GM19452 (cell line): Measurements from ENCODE around the gene ARSG.
"Not testable (repeated sequence)": the region's sequence is repeated elsewhere in the genome, so short reads cannot be mapped to it uniquely, and the experiment has no call there.

Source experiments
- ATAC-seq: cut with Tn5 transposase; IDR thresholded peaks from one replicate; pipeline ENCODE4 v1.9.1; 2021; ENCODE audit not compliant: unreplicated experiment

ARSG gene

DNA sequence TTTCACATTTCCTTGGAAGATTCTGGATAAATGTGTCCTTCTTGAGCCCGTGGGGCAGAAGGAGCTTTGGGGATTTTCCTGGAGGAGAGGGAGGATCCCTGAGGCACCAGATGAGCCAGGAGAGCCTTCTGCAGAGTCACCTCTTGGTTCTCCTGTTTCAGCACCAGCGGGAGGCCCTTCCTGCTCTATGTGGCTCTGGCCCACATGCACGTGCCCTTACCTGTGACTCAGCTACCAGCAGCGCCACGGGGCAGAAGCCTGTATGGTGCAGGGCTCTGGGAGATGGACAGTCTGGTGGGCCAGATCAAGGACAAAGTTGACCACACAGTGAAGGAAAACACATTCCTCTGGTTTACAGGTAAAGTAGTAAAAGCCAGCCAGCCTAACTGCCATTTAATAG lies 77.1 kb downstream of the ARSG start:
- no peak for ATAC-seq

- no peak for ATAC-seq
Observed at GRCh38 chr17:68375566-68375965, 84.3 kb downstream of the ARSG start.

DNA sequence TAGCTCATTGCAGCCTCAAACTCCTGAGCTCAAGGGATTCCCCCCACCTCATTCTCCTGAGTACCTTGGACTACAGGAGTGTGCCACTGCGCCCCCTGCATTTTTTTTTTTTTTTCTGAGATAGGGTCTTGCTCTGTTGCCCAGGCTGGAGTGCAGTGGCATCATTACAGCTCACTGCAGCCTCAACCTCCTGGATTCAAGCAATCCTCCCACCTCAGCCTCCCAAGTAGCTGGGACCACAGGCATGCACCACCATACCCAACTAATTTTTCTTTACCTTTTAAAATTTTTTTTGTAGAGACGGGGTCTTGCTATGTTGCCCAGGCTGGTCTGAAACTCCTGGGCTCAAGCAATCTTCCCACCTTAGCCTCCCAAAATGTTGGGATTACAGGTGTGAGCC lies 84.9 kb downstream of the ARSG start:
- ATAC-seq = not testable (repeated sequence)

GRCh38 chr17:68377771-68378267 lies 86.5 kb downstream of the ARSG start:
- no peak for ATAC-seq

DNA sequence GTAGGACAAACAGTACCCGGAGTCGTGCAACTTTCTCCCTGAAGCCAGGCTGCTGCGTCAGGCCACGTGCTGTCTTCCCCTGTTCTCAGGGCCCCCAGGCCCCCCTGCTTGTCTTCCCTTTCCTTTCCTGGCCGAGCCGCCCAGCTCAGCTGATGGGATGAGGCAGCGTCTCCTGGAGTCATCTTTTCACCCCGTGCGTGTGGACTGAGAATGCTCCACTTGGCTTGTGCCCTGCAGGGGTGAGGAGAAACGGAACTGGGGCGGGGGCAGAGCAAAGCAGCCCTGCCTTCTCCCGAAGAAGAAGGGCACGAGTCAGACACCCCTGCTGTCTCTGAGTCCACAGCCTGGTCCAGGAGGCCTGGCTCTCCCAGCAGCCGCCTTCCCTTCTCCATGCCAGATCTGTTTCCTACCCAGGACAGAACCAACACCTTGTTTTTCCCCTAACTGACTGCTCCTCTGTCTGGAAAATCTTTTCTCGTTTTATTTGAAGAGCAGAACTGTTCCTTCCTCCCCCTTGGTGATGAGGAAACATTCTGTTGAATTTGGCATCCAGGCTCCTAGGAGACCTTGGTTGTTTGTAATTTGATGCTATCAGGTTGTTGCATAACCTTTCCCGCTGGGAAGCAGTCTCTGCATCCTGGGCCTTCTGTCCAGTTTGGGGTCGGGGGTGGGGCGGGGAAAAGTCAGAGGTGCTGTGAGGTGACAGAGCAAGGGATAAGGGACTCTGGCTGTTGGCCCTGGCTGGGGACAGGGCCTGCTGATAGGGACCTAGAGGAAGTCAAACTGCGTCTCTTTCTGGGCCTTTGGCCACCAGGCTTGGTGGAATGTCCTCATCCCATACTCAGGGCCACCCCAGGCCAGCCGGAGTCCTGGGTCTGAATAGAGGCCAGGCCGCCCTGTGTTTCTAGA lies 87.2 kb downstream of the ARSG start:
- no peak for ATAC-seq

DNA sequence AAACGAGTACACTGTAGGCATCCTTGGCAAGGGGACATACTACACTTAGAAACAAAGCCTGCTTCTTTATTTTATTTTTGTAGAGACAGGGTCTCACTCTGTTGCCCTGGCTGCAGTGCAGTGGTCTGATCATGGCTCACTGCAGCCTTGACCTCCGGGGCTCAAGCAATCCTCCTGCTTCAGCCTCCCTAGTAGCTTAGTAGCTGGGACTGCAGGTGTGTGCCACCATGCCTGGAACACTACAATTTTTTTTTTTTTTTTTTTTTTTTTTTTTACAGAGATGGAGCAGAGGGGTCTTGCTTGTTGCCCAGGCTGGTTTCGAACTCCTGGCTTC lies 87.8 kb downstream of the ARSG start:
- no peak for ATAC-seq

- no peak for ATAC-seq
Observed at GRCh38 chr17:68379692-68380677, 88.7 kb downstream of the ARSG start.

DNA sequence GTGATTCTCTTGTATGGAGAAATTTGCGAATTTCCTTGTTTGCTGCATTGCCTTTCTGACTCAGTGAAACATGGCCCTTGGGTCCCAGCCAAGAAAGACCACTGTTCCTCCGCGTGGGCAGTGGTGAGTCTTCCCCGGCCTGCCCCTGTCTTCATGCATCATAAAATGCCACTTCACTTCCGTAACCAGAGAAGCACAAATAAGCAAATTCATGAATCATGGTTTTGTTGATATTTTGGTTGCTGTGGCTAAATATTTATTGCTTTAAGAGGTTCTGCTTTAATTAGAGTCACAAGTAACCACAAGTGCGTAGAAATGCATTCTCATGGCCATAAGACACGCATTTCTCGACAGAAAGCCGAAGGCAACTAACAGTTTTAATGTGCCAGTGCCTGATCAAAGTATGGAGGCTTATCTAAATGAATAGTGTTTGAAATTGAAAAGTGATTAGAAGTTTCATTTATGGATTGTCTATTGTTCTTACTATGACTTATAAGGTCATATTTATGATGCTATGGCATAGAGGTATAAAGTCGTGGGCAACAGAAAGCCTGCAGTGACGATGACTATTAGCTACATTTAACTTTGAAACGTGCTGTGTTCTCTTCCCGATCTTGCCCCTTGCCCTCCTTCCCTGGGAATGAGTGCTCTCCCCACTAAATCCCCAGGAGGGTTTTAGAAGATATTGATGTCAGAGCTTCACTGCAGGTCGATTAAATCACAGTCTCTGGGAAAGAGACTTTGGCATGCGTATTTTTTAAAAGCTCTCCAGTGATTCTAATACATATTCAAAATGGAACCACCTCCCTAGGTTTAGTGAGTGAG lies 90.0 kb downstream of the ARSG start:
- ATAC-seq = no peak

- ATAC-seq = no peak
Observed at GRCh38 chr17:68382582-68383085, 91.3 kb downstream of the ARSG start.

DNA sequence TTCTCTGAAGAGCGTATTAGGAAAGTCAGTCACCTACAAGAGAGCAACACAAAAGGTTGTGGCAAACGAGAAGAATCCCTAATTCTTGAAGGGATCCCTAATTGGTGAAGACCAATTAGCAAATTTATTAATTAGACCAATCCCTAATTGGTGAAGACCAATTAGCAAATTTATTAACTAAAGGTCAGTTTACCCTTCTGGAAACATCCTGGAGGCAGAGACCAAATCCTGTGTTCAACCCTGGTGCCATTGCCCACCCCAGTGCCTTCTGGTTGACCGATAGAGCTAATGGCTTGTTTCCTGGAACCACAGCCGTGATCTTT lies 91.8 kb downstream of the ARSG start:
- no peak for ATAC-seq

- ATAC-seq = no peak
Observed at GRCh38 chr17:68383443-68384321, 92.4 kb downstream of the ARSG start.

DNA sequence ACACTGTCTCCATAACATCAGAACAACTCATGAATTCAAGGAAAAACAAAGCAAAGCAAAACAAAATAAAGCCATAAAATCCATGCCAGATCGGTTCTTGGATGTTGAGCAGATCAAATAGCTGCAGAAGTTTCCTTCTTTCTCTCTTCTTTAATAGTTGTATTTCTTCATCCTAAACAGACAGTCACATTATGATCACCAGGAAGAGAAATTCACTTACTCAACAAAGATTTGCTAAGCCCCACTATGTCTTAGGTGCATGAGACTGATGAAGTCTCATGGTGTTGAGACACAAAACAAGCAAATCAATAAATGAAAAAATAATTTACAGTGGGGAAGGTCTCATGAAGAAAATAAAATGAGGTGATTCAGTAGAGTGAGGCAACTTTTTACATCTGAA lies 93.2 kb downstream of the ARSG start:
- ATAC-seq = no peak

DNA sequence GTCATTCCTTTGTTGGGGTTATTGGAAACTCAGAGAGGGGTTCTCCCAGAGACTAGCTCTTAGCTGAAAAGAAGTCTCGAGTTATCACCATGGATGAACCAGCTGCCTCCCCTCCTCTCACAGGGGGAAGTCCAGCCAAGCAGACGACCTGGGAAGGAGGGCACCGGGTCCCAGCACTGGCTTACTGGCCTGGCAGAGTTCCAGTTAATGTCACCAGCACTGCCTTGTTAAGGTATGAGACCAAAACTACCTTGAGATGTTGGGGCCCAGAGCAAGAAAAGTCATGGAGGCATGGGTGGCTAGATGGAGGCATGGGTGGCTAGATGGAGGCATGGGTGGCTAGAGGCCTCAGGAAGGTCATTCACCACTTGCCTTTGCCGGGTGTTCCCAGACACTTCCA lies 93.6 kb downstream of the ARSG start:
- ATAC-seq = no peak

GRCh38 chr17:68385490-68386215 lies 94.4 kb downstream of the ARSG start:
- ATAC-seq = no peak

GRCh38 chr17:68387435-68388218 lies 96.3 kb downstream of the ARSG start:
- ATAC-seq = no peak

GRCh38 chr17:68389041-68389440 lies 97.7 kb downstream of the ARSG start:
- no peak for ATAC-seq

DNA sequence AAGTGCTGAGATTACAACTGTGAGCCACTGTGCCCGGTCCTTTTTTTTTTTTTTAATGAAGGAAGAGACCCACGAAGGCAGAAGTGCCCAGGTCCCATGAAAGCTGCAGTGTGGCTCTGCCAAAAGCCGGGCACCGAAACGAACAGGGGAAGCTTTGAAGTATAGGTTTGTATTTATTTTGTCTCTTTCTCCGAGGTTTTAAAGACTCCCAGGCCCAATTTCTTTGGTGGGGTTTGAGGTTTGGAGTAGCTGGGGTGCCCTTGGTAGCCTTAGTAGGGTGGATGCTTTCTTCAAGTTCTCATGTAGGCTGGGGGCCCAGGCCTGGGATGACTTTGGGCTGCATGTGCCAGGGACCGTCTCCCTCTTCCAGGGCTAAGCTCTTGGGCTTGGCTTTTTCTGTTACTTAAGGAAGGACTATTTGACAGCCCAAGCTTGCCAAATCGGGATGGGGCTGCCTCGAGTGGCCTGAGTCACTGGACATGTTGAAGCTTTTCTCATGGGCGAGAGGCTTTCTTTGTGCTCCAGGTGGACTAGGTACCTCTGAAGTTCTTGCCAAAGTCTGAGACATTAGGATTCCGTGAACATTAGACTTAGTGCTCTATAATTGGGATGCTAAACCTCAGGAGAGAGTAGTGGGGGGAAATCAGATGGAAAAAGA lies 99.7 kb downstream of the ARSG start:
- no peak for ATAC-seq
